Measurements from ENCODE around the gene MORN1.

DNA sequence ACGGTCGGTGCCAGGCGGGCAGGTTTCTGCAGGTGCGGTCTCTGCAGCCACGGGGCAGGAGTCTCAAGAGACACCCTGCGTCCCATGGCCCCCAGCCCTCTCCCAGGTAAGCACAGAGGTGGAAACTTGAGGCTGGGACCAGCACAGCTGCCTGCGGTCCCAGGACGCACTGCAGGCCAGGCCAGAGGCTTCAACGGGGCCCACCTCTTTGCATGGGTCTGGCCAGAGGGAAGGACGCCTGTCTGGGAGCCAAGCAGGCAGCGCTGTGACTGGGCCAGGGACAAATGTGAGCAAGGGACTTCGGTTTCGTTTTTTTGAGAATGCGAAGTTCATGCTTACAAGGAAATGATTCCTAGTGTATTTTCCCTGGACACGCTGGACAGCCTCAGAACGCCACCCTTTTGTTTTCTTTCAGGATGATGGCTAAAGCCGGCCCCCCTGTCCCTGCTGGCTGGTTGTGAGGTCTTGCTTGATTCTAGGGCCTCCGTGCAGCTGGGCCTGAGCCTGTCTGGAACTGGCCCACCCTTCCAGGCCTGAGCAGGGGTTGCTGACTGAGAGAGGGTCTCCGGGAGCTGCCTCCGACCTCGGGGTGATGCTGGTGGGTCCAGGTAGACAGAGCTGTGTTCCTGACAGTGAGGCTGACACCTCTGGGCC lies 38.3 kb downstream of the MORN1 start:
- TF ChIP-seq CTCF (IDR thresholded peaks at IDR 0.05; ENCODE audit: insufficient read depth, low read length, poor library complexity, severe bottlenecking) (no peak), EZH2phosphoT487 (conservative IDR thresholded peaks at IDR 0.05; ENCODE audit: low read length) (no peak)
